ENCODE results near the gene NOS1AP.

GRCh38 chr1:162412002-162412401 lies 342.5 kb downstream of the NOS1AP start, which contains the start of gene SH2D1B:
- TF ChIP-seq CTCF (conservative IDR thresholded peaks at IDR 0.05; ENCODE audit: low read depth, low read length) (no peak), EZH2 (IDR thresholded peaks at IDR 0.05; ENCODE audit: low read length, unreplicated experiment) (no peak)
